Activated T-cell treated with anti-CD3 and anti-CD28 coated beads for 1 hour (primary cell): ENCODE data around the gene OR5C1.
"Not testable (repeated sequence)": the region's sequence is repeated elsewhere in the genome, so short reads cannot be mapped to it uniquely, and the experiment has no call there.

ENCODE experiments used
- DNase-seq: peaks from one replicate; pipeline ENCODE4 v3.0.0-alpha.2; 2020; ENCODE audit warnings: low read depth

Gene OR5C1

GRCh38 chr9:122788831-122789230, at the start of gene OR5C1:
TSS of gene OR5C1 (plus strand) at chr9:122788933. CDS start at chr9:122788933, 0 bp downstream.
- no peak for DNase-seq

GRCh38 chr9:122742003-122742402, 46.7 kb upstream of the OR5C1 start, which contains the start of gene OR1L6:
TSS of gene OR1L6 (plus strand) at chr9:122742303. CDS start at chr9:122749848, 7,545 bp downstream.
- DNase-seq = no peak

GRCh38 chr9:122754825-122755224, 33.9 kb upstream of the OR5C1 start:
- DNase-seq = no peak

GRCh38 chr9:122767817-122768216, 20.9 kb upstream of the OR5C1 start:
- DNase-seq = no peak

GRCh38 chr9:122777052-122777451, 11.7 kb upstream of the OR5C1 start:
- DNase-seq = no peak

GRCh38 chr9:122777935-122778627, 10.7 kb upstream of the OR5C1 start:
- no peak for DNase-seq

- no peak for DNase-seq
Observed at GRCh38 chr9:122779181-122779580, 9.6 kb upstream of the OR5C1 start.

GRCh38 chr9:122780026-122780425, 8.7 kb upstream of the OR5C1 start:
- no peak for DNase-seq

GRCh38 chr9:122781671-122782070, 7.1 kb upstream of the OR5C1 start:
- DNase-seq = no peak

- no peak for DNase-seq
Observed at GRCh38 chr9:122785269-122785668, 3.5 kb upstream of the OR5C1 start.

- DNase-seq = no peak
Observed at GRCh38 chr9:122786338-122786737, 2.4 kb upstream of the OR5C1 start.

- no peak for DNase-seq
Observed at GRCh38 chr9:122789256-122790046, 718 bp downstream of the OR5C1 start.

GRCh38 chr9:122791872-122792669, 3.3 kb downstream of the OR5C1 start:
- DNase-seq = no peak

- DNase-seq = no peak
Observed at GRCh38 chr9:122797316-122798063, 8.8 kb downstream of the OR5C1 start.

GRCh38 chr9:122800066-122801060, 11.6 kb downstream of the OR5C1 start, which contains the start of gene OR1K1:
TSS of gene OR1K1 (plus strand) at chr9:122800123. CDS start at chr9:122800123, 0 bp downstream.
- DNase-seq = no peak

- DNase-seq = no peak
Observed at GRCh38 chr9:122806661-122807060, 17.9 kb downstream of the OR5C1 start.

- DNase-seq = no peak
Observed at GRCh38 chr9:122807271-122807900, 18.7 kb downstream of the OR5C1 start.

- DNase-seq = no peak
Observed at GRCh38 chr9:122808141-122808540, 19.4 kb downstream of the OR5C1 start.

- DNase-seq = not testable (repeated sequence)
Observed at GRCh38 chr9:122809261-122809660, 20.5 kb downstream of the OR5C1 start.
